ENCODE data around the gene HAUS7.

Gene HAUS7

GRCh38 chrX:153441981-153442380 lies 28.4 kb downstream of the HAUS7 start:
- no peak overlapping the region for H3K27ac ChIP-seq (ENCODE audit: low read length)

GRCh38 chrX:153441296-153441695 lies 29.1 kb downstream of the HAUS7 start:
- H3K4me3 ChIP-seq (ENCODE audit: low read length) = no peak overlapping the region
- H3K4me1 ChIP-seq (ENCODE audit: control insufficient read depth, low read depth, low read length) = no peaks in the 10 kb centered on the region
- no peaks in the 10 kb centered on the region for H3K9me3 ChIP-seq (ENCODE audit: control insufficient read depth, low read depth, low read length)
- no peaks in the 10 kb centered on the region for H3K36me3 ChIP-seq (ENCODE audit: control insufficient read depth, low read depth, low read length)
- no peak overlapping the region for H3K9ac ChIP-seq (ENCODE audit: low read length)
- H3K27ac ChIP-seq (ENCODE audit: low read length) = no peak overlapping the region
- no peaks in the 10 kb centered on the region for H3K27me3 ChIP-seq (ENCODE audit: control insufficient read depth, insufficient read depth, low read length)

More at GRCh38 chrX:153441981-153442380, 28.4 kb downstream of the HAUS7 start:
- H3K9ac ChIP-seq (ENCODE audit: low read length) = no peak overlapping the region
- no peaks in the 10 kb centered on the region for H3K27me3 ChIP-seq (ENCODE audit: control insufficient read depth, insufficient read depth, low read length)
- no peaks in the 10 kb centered on the region for H3K4me1 ChIP-seq (ENCODE audit: control insufficient read depth, low read depth, low read length)
- no peak overlapping the region for H3K4me3 ChIP-seq (ENCODE audit: low read length)
- H3K36me3 ChIP-seq (ENCODE audit: control insufficient read depth, low read depth, low read length) = no peaks in the 10 kb centered on the region
- H3K9me3 ChIP-seq (ENCODE audit: control insufficient read depth, low read depth, low read length) = no peaks in the 10 kb centered on the region

- Histone ChIP-seq H3K9me3 (ENCODE audit: control insufficient read depth, low read depth, low read length) (no peaks in the 10 kb centered on the region), H3K36me3 (ENCODE audit: control insufficient read depth, low read depth, low read length) (no peaks in the 10 kb centered on the region), H3K27me3 (ENCODE audit: control insufficient read depth, insufficient read depth, low read length) (no peaks in the 10 kb centered on the region), H3K9ac (ENCODE audit: low read length) (no peak overlapping the region), H3K4me1 (ENCODE audit: control insufficient read depth, low read depth, low read length) (no peaks in the 10 kb centered on the region), H3K27ac (ENCODE audit: low read length) (no peak overlapping the region), H3K4me3 (ENCODE audit: low read length) (no peak overlapping the region)
Measured at GRCh38 chrX:153440556-153441135, 29.7 kb downstream of the HAUS7 start.

GRCh38 chrX:153439977-153440376 lies 30.4 kb downstream of the HAUS7 start:
- no peak overlapping the region for H3K9ac ChIP-seq (ENCODE audit: low read length)
- H3K27ac ChIP-seq (ENCODE audit: low read length) = no peak overlapping the region
- H3K4me3 ChIP-seq (ENCODE audit: low read length) = no peak overlapping the region
- H3K36me3 ChIP-seq (ENCODE audit: control insufficient read depth, low read depth, low read length) = no peaks in the 10 kb centered on the region
- no peaks in the 10 kb centered on the region for H3K4me1 ChIP-seq (ENCODE audit: control insufficient read depth, low read depth, low read length)
- H3K27me3 ChIP-seq (ENCODE audit: control insufficient read depth, insufficient read depth, low read length) = no peaks in the 10 kb centered on the region
- no peaks in the 10 kb centered on the region for H3K9me3 ChIP-seq (ENCODE audit: control insufficient read depth, low read depth, low read length)

GRCh38 chrX:153438532-153438931 lies 31.8 kb downstream of the HAUS7 start:
- Histone ChIP-seq H3K36me3 (ENCODE audit: control insufficient read depth, low read depth, low read length) (no peaks in the 10 kb centered on the region), H3K4me3 (ENCODE audit: low read length) (no peak overlapping the region), H3K27me3 (ENCODE audit: control insufficient read depth, insufficient read depth, low read length) (no peaks in the 10 kb centered on the region), H3K9me3 (ENCODE audit: control insufficient read depth, low read depth, low read length) (peaks cover 2% of the 10 kb centered on the region), H3K27ac (ENCODE audit: low read length) (no peak overlapping the region), H3K9ac (ENCODE audit: low read length) (no peak overlapping the region), H3K4me1 (ENCODE audit: control insufficient read depth, low read depth, low read length) (no peaks in the 10 kb centered on the region)

- H3K27ac ChIP-seq (ENCODE audit: low read length) = no peak overlapping the region
- H3K27me3 ChIP-seq (ENCODE audit: control insufficient read depth, insufficient read depth, low read length) = no peaks in the 10 kb centered on the region
- peaks cover 8% of the 10 kb centered on the region for H3K9me3 ChIP-seq (ENCODE audit: control insufficient read depth, low read depth, low read length)
- no peaks in the 10 kb centered on the region for H3K4me1 ChIP-seq (ENCODE audit: control insufficient read depth, low read depth, low read length)
- H3K36me3 ChIP-seq (ENCODE audit: control insufficient read depth, low read depth, low read length) = no peaks in the 10 kb centered on the region
- H3K9ac ChIP-seq (ENCODE audit: low read length) = no peak overlapping the region
- H3K4me3 ChIP-seq (ENCODE audit: low read length) = no peak overlapping the region
Measured at GRCh38 chrX:153435845-153436244, 34.5 kb downstream of the HAUS7 start.

GRCh38 chrX:153434801-153435200 lies 35.6 kb downstream of the HAUS7 start:
- no peak overlapping the region for H3K27ac ChIP-seq (ENCODE audit: low read length)
- H3K9me3 ChIP-seq (ENCODE audit: control insufficient read depth, low read depth, low read length) = peaks cover 9% of the 10 kb centered on the region
- no peak overlapping the region for H3K9ac ChIP-seq (ENCODE audit: low read length)
- no peaks in the 10 kb centered on the region for H3K36me3 ChIP-seq (ENCODE audit: control insufficient read depth, low read depth, low read length)
- H3K4me1 ChIP-seq (ENCODE audit: control insufficient read depth, low read depth, low read length) = no peaks in the 10 kb centered on the region
- no peaks in the 10 kb centered on the region for H3K27me3 ChIP-seq (ENCODE audit: control insufficient read depth, insufficient read depth, low read length)
- H3K4me3 ChIP-seq (ENCODE audit: low read length) = no peak overlapping the region

- Histone ChIP-seq H3K9me3 (ENCODE audit: control insufficient read depth, low read depth, low read length) (peaks cover 11% of the 10 kb centered on the region), H3K4me3 (ENCODE audit: low read length) (no peak overlapping the region), H3K36me3 (ENCODE audit: control insufficient read depth, low read depth, low read length) (no peaks in the 10 kb centered on the region), H3K4me1 (ENCODE audit: control insufficient read depth, low read depth, low read length) (no peaks in the 10 kb centered on the region), H3K27me3 (ENCODE audit: control insufficient read depth, insufficient read depth, low read length) (no peaks in the 10 kb centered on the region), H3K9ac (ENCODE audit: low read length) (no peak overlapping the region), H3K27ac (ENCODE audit: low read length) (no peak overlapping the region)
Measured at GRCh38 chrX:153433781-153434285, 36.5 kb downstream of the HAUS7 start.

GRCh38 chrX:153433161-153433680 lies 37.2 kb downstream of the HAUS7 start:
- H3K4me3 ChIP-seq (ENCODE audit: low read length) = no peak overlapping the region
- no peak overlapping the region for H3K9ac ChIP-seq (ENCODE audit: low read length)
- no peaks in the 10 kb centered on the region for H3K4me1 ChIP-seq (ENCODE audit: control insufficient read depth, low read depth, low read length)
- no peak overlapping the region for H3K27ac ChIP-seq (ENCODE audit: low read length)
- no peaks in the 10 kb centered on the region for H3K27me3 ChIP-seq (ENCODE audit: control insufficient read depth, insufficient read depth, low read length)
- H3K9me3 ChIP-seq (ENCODE audit: control insufficient read depth, low read depth, low read length) = peaks cover 14% of the 10 kb centered on the region
- no peaks in the 10 kb centered on the region for H3K36me3 ChIP-seq (ENCODE audit: control insufficient read depth, low read depth, low read length)

- Histone ChIP-seq H3K4me1 (ENCODE audit: control insufficient read depth, low read depth, low read length) (no peaks in the 10 kb centered on the region), H3K9me3 (ENCODE audit: control insufficient read depth, low read depth, low read length) (peaks cover 14% of the 10 kb centered on the region), H3K36me3 (ENCODE audit: control insufficient read depth, low read depth, low read length) (no peaks in the 10 kb centered on the region), H3K27ac (ENCODE audit: low read length) (no peak overlapping the region), H3K4me3 (ENCODE audit: low read length) (no peak overlapping the region), H3K27me3 (ENCODE audit: control insufficient read depth, insufficient read depth, low read length) (no peaks in the 10 kb centered on the region), H3K9ac (ENCODE audit: low read length) (no peak overlapping the region)
Measured at GRCh38 chrX:153430796-153431195, 39.6 kb downstream of the HAUS7 start.

GRCh38 chrX:153426204-153426603 lies 44.2 kb downstream of the HAUS7 start:
- no peak overlapping the region for H3K9ac ChIP-seq (ENCODE audit: low read length)
- H3K9me3 ChIP-seq (ENCODE audit: control insufficient read depth, low read depth, low read length) = peaks cover 8% of the 10 kb centered on the region
- H3K27me3 ChIP-seq (ENCODE audit: control insufficient read depth, insufficient read depth, low read length) = no peaks in the 10 kb centered on the region
- H3K27ac ChIP-seq (ENCODE audit: low read length) = no peak overlapping the region
- H3K36me3 ChIP-seq (ENCODE audit: control insufficient read depth, low read depth, low read length) = no peaks in the 10 kb centered on the region
- no peaks in the 10 kb centered on the region for H3K4me1 ChIP-seq (ENCODE audit: control insufficient read depth, low read depth, low read length)
- H3K4me3 ChIP-seq (ENCODE audit: low read length) = no peak overlapping the region

- Histone ChIP-seq H3K36me3 (ENCODE audit: control insufficient read depth, low read depth, low read length) (no peaks in the 10 kb centered on the region), H3K4me3 (ENCODE audit: low read length) (no peak overlapping the region), H3K9ac (ENCODE audit: low read length) (no peak overlapping the region), H3K9me3 (ENCODE audit: control insufficient read depth, low read depth, low read length) (peaks cover under 1% of the 10 kb centered on the region), H3K27me3 (ENCODE audit: control insufficient read depth, insufficient read depth, low read length) (no peaks in the 10 kb centered on the region), H3K27ac (ENCODE audit: low read length) (no peak overlapping the region), H3K4me1 (ENCODE audit: control insufficient read depth, low read depth, low read length) (no peaks in the 10 kb centered on the region)
Measured at GRCh38 chrX:153423652-153424051, 46.7 kb downstream of the HAUS7 start.
